Stimulated activated CD4-positive, alpha-beta T cell treated with anti-CD3 and anti-CD28 coated beads, Interleukin-2, amount 100 ng/mL, for 24 hours (primary cell): Measurements from ENCODE around the gene ZDHHC14.
A peak's percentile ranks its signal among the peaks of the same experiment; 100 is the strongest.
"Not testable (repeated sequence)": the region's sequence is repeated elsewhere in the genome, so short reads cannot be mapped to it uniquely, and the experiment has no call there.

ENCODE experiments used
- DNase-seq, 2 donors: peaks; one replicate each; pipeline ENCODE4 v3.0.0-alpha.2; 2020

Gene ZDHHC14

DNA sequence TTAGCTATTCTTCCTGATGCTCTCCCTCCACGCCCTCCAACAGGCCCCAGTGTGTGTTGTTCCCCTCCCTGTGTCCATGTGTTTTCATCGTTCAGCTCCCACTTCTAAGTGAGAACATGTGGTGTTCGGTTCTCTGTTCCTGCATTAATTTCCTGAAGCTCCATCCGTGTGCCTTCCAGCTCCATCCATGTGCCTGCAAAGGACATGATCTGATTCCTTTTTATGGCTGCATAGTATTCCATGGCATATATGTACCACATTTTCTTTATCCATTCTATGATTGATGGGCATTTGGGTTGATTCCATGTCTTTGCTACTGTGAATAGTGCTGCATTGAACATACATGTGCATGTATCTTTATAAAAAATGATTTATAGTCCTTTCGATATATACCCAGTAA lies 27.4 kb downstream of the ZDHHC14 start:
- DNase-seq = not testable (repeated sequence)

DNA sequence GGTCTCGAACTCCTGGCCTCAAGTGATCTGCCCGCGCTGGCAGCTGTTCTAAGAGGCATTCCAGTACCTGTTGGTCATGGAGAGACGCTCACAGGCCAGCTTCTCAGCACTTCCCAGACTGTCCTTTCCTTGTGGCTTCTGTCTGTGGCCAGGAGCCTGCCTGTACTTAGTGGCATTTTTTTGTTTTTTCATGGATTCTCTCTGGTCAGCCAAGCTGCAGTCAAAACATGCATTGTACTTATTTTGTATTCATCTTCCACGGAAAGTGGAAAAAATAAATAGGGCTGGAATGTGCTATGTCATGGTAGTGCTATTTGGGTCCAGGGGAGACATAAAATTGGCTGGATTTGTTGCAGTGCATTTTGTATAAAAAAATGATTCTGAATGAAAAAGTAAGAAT lies 29.1 kb downstream of the ZDHHC14 start:
- no peak for DNase-seq

- no peak for DNase-seq
Observed at GRCh38 chr6:157411368-157411767, 30.4 kb downstream of the ZDHHC14 start.

DNA sequence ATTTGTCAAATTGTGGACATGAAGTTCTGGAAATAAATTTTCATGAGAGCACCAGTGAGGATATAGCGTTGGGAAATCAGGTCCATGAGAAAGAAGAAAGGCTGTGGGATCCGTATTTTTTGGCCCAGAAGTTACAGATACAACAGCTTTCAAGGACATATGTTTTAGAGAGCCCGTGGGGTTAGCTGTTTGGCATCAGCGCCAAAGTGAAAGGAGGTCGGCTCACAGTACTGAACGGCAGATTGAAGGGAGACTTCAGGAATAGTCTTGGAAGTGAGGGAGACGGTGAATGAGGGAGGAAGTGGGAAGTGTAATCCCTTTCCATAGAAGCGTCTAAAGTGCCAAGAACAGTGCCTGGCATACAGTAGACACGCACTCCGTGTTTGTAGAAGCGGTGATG lies 31.8 kb downstream of the ZDHHC14 start:
- no peak for DNase-seq

DNA sequence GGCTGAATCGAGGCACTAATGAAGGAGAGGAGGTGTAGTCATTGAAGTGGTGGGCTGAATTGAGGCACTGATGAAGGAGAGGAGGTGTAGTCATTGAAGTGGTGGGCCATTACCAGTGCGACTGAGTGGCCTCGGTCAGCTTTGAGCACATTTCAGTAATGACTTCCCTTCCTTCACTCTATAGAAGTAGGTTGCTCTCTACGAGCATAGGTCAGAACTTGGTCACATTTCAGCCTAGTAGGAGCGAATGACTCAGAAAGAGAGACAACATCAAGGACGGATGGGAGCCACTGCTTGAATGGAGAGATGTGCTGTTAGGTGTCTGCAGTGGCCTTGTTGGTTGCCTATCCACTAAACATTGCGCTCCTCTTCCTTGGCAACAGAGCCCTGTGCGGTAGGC lies 39.5 kb downstream of the ZDHHC14 start:
- no peak for DNase-seq

GRCh38 chr6:157424491-157425020 lies 43.6 kb downstream of the ZDHHC14 start:
- DNase-seq = no peak

GRCh38 chr6:157427969-157428368 lies 47.0 kb downstream of the ZDHHC14 start:
- peak in 1 of 2 donors; percentile 11 for DNase-seq

DNA sequence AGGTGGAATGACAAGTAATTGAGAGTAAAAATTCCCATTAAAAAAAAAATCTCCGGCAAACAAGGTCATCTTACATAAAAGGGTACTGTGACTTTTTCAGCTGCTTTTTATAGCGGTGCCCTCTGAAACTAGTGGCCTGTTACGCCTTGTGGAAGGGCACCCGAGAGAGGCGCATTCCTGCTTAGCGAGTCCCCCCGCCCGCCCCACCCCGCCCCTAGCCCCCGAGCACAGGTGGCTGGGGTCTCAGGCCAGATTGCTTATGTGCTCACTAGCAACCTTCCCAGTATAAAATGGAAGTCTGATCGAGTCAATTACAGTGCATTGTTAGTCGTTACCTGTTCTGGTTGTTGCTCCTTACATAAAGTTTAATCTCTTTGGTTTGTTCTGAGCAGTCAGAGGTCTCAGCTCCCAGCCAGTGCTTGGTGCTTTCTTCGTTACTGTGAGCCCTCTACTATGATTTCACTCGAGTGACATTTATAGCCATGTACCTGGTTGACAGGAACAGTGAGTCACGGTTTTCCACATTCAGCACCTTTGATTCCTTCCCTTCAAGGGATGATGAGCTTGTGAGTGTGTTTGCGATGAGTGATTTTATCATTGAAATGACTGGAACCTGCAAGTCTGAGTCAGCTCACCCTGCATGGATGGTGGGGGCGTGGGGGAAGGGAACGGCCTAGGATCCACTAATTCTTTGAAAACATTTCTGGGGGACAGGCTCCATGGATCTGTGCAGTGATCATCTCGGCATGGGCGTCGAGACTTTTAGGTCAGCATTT lies 47.6 kb downstream of the ZDHHC14 start:
- peak; percentile 78 to 81 for DNase-seq

DNA sequence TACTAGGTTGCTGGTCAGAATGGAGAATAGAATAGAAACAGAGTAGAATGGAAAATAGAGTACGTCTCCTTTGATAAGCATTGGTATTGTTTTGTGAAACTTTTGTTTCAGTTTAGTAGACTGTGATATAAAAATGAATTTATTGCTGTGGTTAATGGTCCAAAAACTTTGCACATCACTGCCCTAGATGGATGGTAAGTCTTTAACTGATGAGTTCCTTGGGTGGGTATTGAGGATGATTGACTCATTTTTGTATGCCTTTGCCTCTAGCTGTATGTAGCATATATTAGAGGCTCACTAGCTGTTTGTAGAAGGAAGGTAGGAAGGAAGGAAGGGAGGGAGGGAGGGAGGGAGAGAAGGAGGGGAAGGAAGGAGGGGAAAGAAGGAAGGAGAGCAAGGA lies 48.3 kb downstream of the ZDHHC14 start:
- no peak for DNase-seq

- no peak for DNase-seq
Observed at GRCh38 chr6:157430834-157431233, 49.8 kb downstream of the ZDHHC14 start.

DNA sequence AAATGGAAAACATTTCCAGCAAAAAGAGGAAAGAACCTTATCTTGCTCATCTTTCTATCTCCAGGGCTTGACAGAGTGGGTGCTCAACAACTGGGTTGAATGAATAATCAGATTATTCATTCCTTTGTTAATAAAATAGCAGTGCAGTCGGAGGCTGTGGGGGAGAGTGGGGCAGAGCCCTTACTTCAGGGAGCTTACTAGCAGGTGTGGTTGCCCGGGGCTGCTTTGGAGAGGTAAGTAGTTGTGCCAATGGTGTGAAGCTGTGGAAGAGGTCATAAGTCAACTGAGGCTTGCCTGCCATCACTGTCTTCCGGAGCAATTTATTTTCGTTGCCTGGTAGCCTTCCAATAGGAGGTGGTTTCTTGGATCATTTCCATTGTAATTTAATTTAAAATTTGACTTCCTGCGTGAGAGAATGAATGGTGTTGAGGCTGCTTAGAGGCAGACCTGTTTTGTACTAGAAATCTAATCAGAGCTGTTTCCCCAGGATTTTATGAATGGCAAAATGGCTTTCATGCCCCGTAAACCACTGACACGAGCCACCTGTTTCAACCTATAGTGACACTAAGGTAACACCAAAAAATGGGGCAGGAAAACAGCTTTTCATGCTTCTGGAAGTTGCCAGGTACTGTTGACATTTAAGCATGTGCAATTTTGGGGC lies 51.4 kb downstream of the ZDHHC14 start:
- no peak for DNase-seq

- DNase-seq = no peak
Observed at GRCh38 chr6:157432892-157433265, 51.9 kb downstream of the ZDHHC14 start.

- DNase-seq = no peak
Observed at GRCh38 chr6:157433678-157434081, 52.7 kb downstream of the ZDHHC14 start.

- DNase-seq = no peak
Observed at GRCh38 chr6:157434349-157435033, 53.5 kb downstream of the ZDHHC14 start.

GRCh38 chr6:157436219-157436943 lies 55.4 kb downstream of the ZDHHC14 start:
- DNase-seq = no peak

GRCh38 chr6:157436944-157437336 lies 56.0 kb downstream of the ZDHHC14 start:
- DNase-seq = no peak

DNA sequence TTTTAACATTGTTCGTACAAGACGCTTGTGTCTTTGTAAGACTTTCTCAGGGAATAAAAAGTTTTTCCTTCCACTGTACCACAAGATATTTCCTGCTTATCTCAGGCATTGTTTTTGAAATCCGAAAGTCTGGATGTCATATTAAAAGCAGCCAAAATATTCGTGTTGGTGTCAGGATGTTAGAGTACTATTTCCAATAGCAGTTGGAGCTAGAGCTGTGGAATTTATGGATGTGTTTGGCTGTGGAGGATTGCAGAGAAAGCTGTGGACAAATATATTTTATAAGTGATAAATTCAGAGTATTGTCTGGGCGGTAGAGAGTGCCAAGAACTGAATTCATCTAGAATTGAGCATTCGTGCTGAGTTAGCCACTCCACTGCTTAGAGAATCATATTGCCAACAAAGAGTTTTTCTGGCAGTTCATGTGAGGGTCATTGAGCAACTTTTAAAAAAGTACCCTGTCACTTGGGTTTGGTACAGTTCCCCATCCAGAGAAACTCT lies 57.7 kb downstream of the ZDHHC14 start:
- no peak for DNase-seq

DNA sequence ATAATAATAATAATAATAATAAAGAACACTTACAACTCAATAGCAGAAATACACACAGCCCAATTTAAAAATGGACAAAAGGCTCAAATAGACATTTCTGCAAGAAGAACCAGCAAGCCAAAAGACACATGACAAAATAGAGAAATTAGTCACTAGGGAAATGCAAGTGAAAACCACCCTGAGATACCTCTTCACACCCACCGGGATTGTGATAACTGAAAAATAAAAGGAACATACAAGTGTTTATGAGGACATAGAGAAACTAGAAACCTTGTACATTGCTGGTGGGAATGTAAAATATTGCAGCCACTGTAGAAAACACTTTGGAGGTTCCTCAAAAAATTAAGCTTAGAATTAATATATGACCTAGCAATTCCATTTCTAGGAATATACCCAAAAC lies 59.2 kb downstream of the ZDHHC14 start:
- DNase-seq = no peak

- no peak for DNase-seq
Observed at GRCh38 chr6:157442291-157442690, 61.3 kb downstream of the ZDHHC14 start.

- no peak for DNase-seq
Observed at GRCh38 chr6:157443066-157443800, 62.2 kb downstream of the ZDHHC14 start.

- no peak for DNase-seq
Observed at GRCh38 chr6:157445277-157446009, 64.5 kb downstream of the ZDHHC14 start.
